Uterus (tissue), 4 donors: ENCODE data around the gene RBMS3. TPM values are rescaled to one million over a fixed set of nuclear protein-coding genes. Genes with fewer than 3 reads are reported as not detected.

Experiments used
- DNase-seq, 2 donors: peaks; one replicate each; pipeline ENCODE4 v3.0.0-alpha.2; 2019 to 2020
- H3K27ac ChIP-seq, 2 donors: fragments of 200-600 bp; sonication (generic); 1 replicate in 1 of 2; 2 replicates in 1 of 2; pipeline ENCODE4 v1.5.1; 2016 to 2018
- H3K27me3 ChIP-seq, 2 donors: fragments of 200-600 bp; sonication (generic); one replicate each; pipeline ENCODE4 v1.5.1; 2018 to 2019; ENCODE audit warnings: control low read depth in 1 of 2
- H3K36me3 ChIP-seq, 2 donors: fragments of 200-600 bp; sonication (generic); one replicate each; pipeline ENCODE4 v1.5.1; 2019; ENCODE audit warnings: control low read depth in 1 of 2
- H3K4me1 ChIP-seq, 2 donors: fragments of 200-600 bp; sonication (generic); one replicate each; pipeline ENCODE4 v1.5.1; 2018 to 2019; ENCODE audit warnings: control low read depth in 1 of 2
- H3K4me3 ChIP-seq, 2 donors: fragments of 200-600 bp; sonication (generic); 1 replicate in 1 of 2; 2 replicates in 1 of 2; pipeline ENCODE4 v1.5.1; 2018 to 2019; ENCODE audit warnings: mild to moderate bottlenecking in 1 of 2
- H3K9me3 ChIP-seq, 2 donors: fragments of 200-600 bp; sonication (generic); one replicate each; pipeline ENCODE4 v1.5.1; 2019; ENCODE audit warnings: control low read depth in 1 of 2
- POLR2A ChIP-seq, 2 donors: fragments of 450-650 bp; IDR thresholded peaks; one replicate each; pipeline ENCODE4 v1.6.1; 2016; ENCODE audit warnings: antibody characterized with exemption in 2 of 2, mild to moderate bottlenecking in 1 of 2, moderate library complexity in 1 of 2
- intact Hi-C: fragments of 100-400 bp; cut with DNase I; formaldehyde crosslinking; loops from one replicate; pipeline ENCODE4 v1.15.1; 2023; ENCODE audit warnings: low total_unique reads
- total RNA-seq, 4 donors: library from RNA; depleted of rRNA in 3 of 4; stranded (reverse); fragments of >200 nt in 3 of 4; gene quantifications; one replicate each; pipeline versions ENCODE4 v1.1.0 to v1.2.4, GENCODE V29; 2014 to 2023
- TF ChIP-seq, protein P1 (sequence below), 4 experiments: fragments of 200-600 bp in 2 of 4; fragments of 450-650 bp in 2 of 4; sonication (generic) in 2 of 4; IDR thresholded peaks; one replicate each; pipeline ENCODE4 v1.5.1; 2016 to 2019; ENCODE audit warnings: antibody characterized with exemption in 4 of 4, mild to moderate bottlenecking in 2 of 4, moderate library complexity in 1 of 4
- donor health status: DM: yes; HTN: yes; CAD: no.

The RBMS3 gene
- total RNA-seq, 4 donors from 2014 or later, result 45.9 to 113 (median 75.4) TPM

DNA sequence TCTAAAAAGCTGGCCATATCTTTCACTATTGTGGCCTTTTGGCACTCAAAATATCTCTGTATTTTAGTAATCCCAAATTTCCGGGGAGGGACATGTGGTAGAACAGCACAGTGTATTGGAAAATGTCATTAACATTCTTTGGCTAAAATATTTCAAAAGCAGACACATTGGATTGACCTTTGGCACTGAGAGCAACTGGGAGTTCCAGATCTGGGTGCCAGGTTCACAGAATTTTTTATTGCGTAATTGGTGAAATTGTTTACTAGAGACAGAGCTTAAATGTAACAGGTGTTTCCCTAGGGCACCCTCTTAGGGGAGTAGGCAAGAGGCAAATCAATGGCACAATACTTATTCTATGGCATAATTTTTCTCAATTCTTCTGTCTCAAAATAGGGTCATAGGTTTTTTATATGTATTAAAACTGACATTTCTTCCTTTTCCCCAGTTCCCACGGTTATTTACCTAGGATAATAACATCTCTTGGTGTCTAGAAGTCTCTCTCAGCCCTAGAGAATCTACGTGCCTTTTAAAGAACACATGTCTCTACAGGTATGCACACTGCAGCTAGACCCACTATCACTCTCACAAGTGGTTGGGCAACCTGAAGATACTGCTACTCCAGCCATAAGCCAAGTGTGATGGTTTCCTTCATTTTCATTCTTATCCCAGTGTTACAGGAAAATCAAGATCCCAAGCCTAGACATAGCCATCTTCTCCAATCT lies 10.6 kb downstream of the RBMS3 start:
- H3K4me1 ChIP-seq, result peaks cover 0 to 3% of the 10 kb centered on the region in 2 donors
- no peaks in the 10 kb centered on the region for H3K36me3 ChIP-seq
- TF ChIP-seq, protein P1, sequence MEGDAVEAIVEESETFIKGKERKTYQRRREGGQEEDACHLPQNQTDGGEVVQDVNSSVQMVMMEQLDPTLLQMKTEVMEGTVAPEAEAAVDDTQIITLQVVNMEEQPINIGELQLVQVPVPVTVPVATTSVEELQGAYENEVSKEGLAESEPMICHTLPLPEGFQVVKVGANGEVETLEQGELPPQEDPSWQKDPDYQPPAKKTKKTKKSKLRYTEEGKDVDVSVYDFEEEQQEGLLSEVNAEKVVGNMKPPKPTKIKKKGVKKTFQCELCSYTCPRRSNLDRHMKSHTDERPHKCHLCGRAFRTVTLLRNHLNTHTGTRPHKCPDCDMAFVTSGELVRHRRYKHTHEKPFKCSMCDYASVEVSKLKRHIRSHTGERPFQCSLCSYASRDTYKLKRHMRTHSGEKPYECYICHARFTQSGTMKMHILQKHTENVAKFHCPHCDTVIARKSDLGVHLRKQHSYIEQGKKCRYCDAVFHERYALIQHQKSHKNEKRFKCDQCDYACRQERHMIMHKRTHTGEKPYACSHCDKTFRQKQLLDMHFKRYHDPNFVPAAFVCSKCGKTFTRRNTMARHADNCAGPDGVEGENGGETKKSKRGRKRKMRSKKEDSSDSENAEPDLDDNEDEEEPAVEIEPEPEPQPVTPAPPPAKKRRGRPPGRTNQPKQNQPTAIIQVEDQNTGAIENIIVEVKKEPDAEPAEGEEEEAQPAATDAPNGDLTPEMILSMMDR (IDR thresholded peaks at IDR 0.05), result no peak
- no peak overlapping the region for H3K27ac ChIP-seq
- intact Hi-C loops, result no loop called here
- no peaks in the 10 kb centered on the region for H3K9me3 ChIP-seq
- no peak for DNase-seq
- H3K4me3 ChIP-seq, result no peak overlapping the region
- H3K27me3 ChIP-seq, result no peaks in the 10 kb centered on the region

DNA sequence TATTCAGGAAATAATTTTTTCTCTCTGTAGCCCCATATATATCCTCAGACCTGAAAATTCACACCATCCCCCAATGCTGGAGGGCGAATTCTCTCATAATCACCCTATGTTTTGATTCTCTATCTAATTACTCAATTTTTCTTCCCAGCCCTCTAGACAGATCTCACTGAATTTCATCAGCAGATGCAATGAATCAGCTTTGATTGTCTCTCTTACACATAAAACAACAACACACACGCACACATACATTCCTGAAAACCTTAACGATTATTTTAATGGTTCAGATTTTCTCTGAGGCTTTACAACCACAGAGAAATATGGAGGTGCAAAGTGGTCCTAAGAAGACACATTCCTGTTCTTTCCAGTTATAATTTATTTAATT lies 11.1 kb downstream of the RBMS3 start:
- DNase-seq, result no peak
- Histone ChIP-seq H3K9me3 (no peaks in the 10 kb centered on the region), H3K27ac (no peak overlapping the region), H3K4me1 (peaks cover 0 to 3% of the 10 kb centered on the region in 2 donors), H3K36me3 (no peaks in the 10 kb centered on the region), H3K27me3 (no peaks in the 10 kb centered on the region), H3K4me3 (no peak overlapping the region)
- TF ChIP-seq, protein P1 (IDR thresholded peaks at IDR 0.05), result no peak
- TF ChIP-seq POLR2A (IDR thresholded peaks at IDR 0.05), result no peak
- intact Hi-C loops, result no loop called here

- no peak overlapping the region for H3K4me3 ChIP-seq
- no peak overlapping the region for H3K27ac ChIP-seq
- no peak for DNase-seq
- H3K4me1 ChIP-seq, result no peaks in the 10 kb centered on the region
- no peaks in the 10 kb centered on the region for H3K27me3 ChIP-seq
- intact Hi-C loops, result no loop called here
- H3K9me3 ChIP-seq, result no peaks in the 10 kb centered on the region
- TF ChIP-seq POLR2A (IDR thresholded peaks at IDR 0.05), result no peak
- TF ChIP-seq, protein P1 (IDR thresholded peaks at IDR 0.05), result no peak
- no peaks in the 10 kb centered on the region for H3K36me3 ChIP-seq
Observed at GRCh38 chr3:29293421-29293820, 12.6 kb downstream of the RBMS3 start.

DNA sequence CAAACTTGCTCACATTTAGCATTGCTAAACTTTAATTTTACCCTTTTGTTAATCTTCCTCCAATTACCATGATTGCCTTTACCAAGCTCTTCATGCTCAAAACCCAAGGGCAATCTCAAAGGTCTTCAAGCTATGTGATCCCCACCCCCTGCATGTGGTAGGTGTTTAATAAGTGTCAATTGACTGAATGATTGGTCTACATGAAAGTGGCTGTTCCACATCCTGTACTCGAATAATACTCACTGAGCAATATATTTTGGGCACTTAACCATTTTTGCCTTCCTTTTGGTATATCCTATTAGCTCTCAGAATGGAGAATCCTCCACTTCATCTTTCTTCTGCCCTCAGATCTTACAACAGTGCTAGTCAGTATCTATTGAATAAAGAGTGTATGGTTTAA lies 17.1 kb downstream of the RBMS3 start:
- H3K9me3 ChIP-seq, result no peaks in the 10 kb centered on the region
- H3K27ac ChIP-seq, result no peak overlapping the region
- no peaks in the 10 kb centered on the region for H3K27me3 ChIP-seq
- intact Hi-C loops, result no loop called here
- TF ChIP-seq, protein P1 (IDR thresholded peaks at IDR 0.05), result no peak
- no peak for TF ChIP-seq POLR2A (IDR thresholded peaks at IDR 0.05)
- no peak overlapping the region for H3K4me3 ChIP-seq
- no peaks in the 10 kb centered on the region for H3K36me3 ChIP-seq
- DNase-seq, result no peak
- no peaks in the 10 kb centered on the region for H3K4me1 ChIP-seq

- intact Hi-C loops, result no loop called here
Observed at GRCh38 chr3:29301332-29302019, 20.6 kb downstream of the RBMS3 start.

More at GRCh38 chr3:29301332-29302019, 20.6 kb downstream of the RBMS3 start:
- Histone ChIP-seq H3K36me3 (no peaks in the 10 kb centered on the region), H3K27ac (peak overlapping the region; percentile 58 to 59), H3K27me3 (no peaks in the 10 kb centered on the region), H3K9me3 (no peaks in the 10 kb centered on the region), H3K4me3 (no peak overlapping the region), H3K4me1 (no peaks in the 10 kb centered on the region)
- TF ChIP-seq, protein P1 (IDR thresholded peaks at IDR 0.05), result no peak
- TF ChIP-seq POLR2A (IDR thresholded peaks at IDR 0.05), result no peak
- no peak for DNase-seq
